K562 (cell line): Measurements from ENCODE around the gene SIK3. TPM values are rescaled to one million over a fixed set of nuclear protein-coding genes. Genes with fewer than 3 reads are reported as not detected.
"Not testable (repeated sequence)": the region's sequence is repeated elsewhere in the genome, so short reads cannot be mapped to it uniquely, and the experiment has no call there.

Experiments
- ATAC-seq: fragments of 200-7000 bp; cut with Tn5 transposase; 3 replicates; pipeline ENCODE4 v1.9.1; 2020; ENCODE audit warnings: moderate library complexity
- BruUV-seq: library from RNA; stranded (reverse); fragments of 400-500 nt; replicated peaks from 2 replicates; lab custom pipeline; 2021; lab: Mats Ljungman, UMichigan
- CTCF ChIA-PET: fragments of 300-600 bp; formaldehyde crosslinking; extraction: SDS; loops from one replicate; lab custom pipeline; 2021; ENCODE audit warnings: low intra/inter-chr PET ratio; lab: Yijun Ruan, JAX
- POLR2A ChIA-PET: fragments of 300-600, 350-650 bp; sonication (Branson Sonifier 250); formaldehyde crosslinking; extraction: SDS; loops from one replicate; lab custom pipeline; 2021; ENCODE audit warnings: antibody characterized with exemption, inconsistent platforms; lab: Yijun Ruan, JAX
- DNase-seq, 4 experiments: peaks; one replicate each; pipeline versions ENCODE4 v3.0.0 to v3.0.0-alpha.2; 2011 to 2018; ENCODE audit warnings: low spot score in 3 of 4, mixed read lengths in 3 of 4; ENCODE audit errors: extremely low read depth in 1 of 4
- FAIRE-seq: peaks from 2 replicates; lab custom pipeline; 2011; peaks lifted over from hg19 to GRCh38; lab: Jason Lieb, UNC
- H2AFZ ChIP-seq: 2 replicates; pipeline ENCODE4 v1.6.0; 2011; ENCODE audit warnings: low read depth, low read length, control low read depth, inconsistent platforms
- H3K27ac ChIP-seq: fragments of 200-600 bp; 3 replicates; pipeline ENCODE4 v1.8.0; 2011; ENCODE audit warnings: low read depth, mild to moderate bottlenecking, control low read depth, inconsistent platforms, low read length, moderate library complexity, mixed read lengths; ENCODE audit errors: extremely low read depth
- H3K27me3 ChIP-seq, 2 experiments: fragments of 300-600 bp in 1 of 2; 2 replicates in 1 of 2; 3 replicates in 1 of 2; pipeline versions ENCODE4 v1.6.0 to v1.8.0; 2011; ENCODE audit warnings: inconsistent platforms in 2 of 2, low read length in 2 of 2, mild to moderate bottlenecking in 1 of 2, mixed read lengths in 1 of 2, moderate library complexity in 1 of 2; ENCODE audit not compliant: control insufficient read depth in 2 of 2, insufficient read depth in 2 of 2
- H3K36me3 ChIP-seq: fragments of 300-600 bp; 3 replicates; pipeline ENCODE4 v1.8.0; 2011; ENCODE audit warnings: mild to moderate bottlenecking, low read length, inconsistent platforms; ENCODE audit not compliant: control insufficient read depth, insufficient read depth
- H3K4me1 ChIP-seq, 2 experiments: fragments of 200-600 bp in 1 of 2; replicated peaks in 1 of 2; 2 replicates in 1 of 2; 3 replicates in 1 of 2; pipeline versions ENCODE4 v1.5.1 to v1.8.0; 2011; ENCODE audit warnings: inconsistent platforms in 2 of 2, low read length in 2 of 2, mild to moderate bottlenecking in 1 of 2, mixed read lengths in 1 of 2, moderate library complexity in 1 of 2; ENCODE audit not compliant: control insufficient read depth in 2 of 2, insufficient read depth in 2 of 2
- H3K4me2 ChIP-seq: 2 replicates; pipeline ENCODE4 v1.6.1; 2011; ENCODE audit warnings: low read length, control low read depth, inconsistent platforms, mixed read lengths; ENCODE audit not compliant: insufficient read depth
- H3K4me3 ChIP-seq: fragments of 200-600 bp; sonication (generic), shearing (Covaris generic); 2 replicates; pipeline ENCODE4 v1.5.1; 2016; ENCODE audit warnings: control low read depth, inconsistent platforms
- H3K79me2 ChIP-seq: fragments of 200-600 bp; 3 replicates; pipeline ENCODE4 v1.8.0; 2011; ENCODE audit warnings: low read length, inconsistent platforms; ENCODE audit not compliant: control insufficient read depth, insufficient read depth
- H3K9ac ChIP-seq, 2 experiments: 2 replicates each; pipeline versions ENCODE4 v1.6.0 to v1.6.1; 2011; ENCODE audit warnings: low read depth in 2 of 2, low read length in 2 of 2, control low read depth in 1 of 2, inconsistent platforms in 1 of 2, mild to moderate bottlenecking in 1 of 2, mixed read lengths in 1 of 2; ENCODE audit not compliant: insufficient read depth in 1 of 2
- H3K9me1 ChIP-seq: one replicate; pipeline ENCODE4 v1.6.0; 2011; ENCODE audit warnings: inconsistent platforms, mild to moderate bottlenecking, low read length, moderate library complexity; ENCODE audit not compliant: control insufficient read depth, insufficient read depth
- H3K9me3 ChIP-seq: replicated peaks from 2 replicates; pipeline ENCODE4 v1.5.1; 2011; ENCODE audit warnings: low read depth, low read length, inconsistent platforms; ENCODE audit not compliant: control insufficient read depth, insufficient read depth
- H4K20me1 ChIP-seq: replicated peaks from 2 replicates; pipeline ENCODE4 v1.6.1; 2011; ENCODE audit warnings: low read length, inconsistent platforms, mixed read lengths; ENCODE audit not compliant: control insufficient read depth, insufficient read depth
- TRIM28 ChIP-seq: fragments of 450-650 bp; IDR thresholded peaks from 2 replicates; pipeline ENCODE4 v1.6.1; 2017
- WGBS: fragments of 100-300 bp; shearing (Covaris generic); methylation state at CpG from one replicate; pipeline ENCODE4 v1.1.6; 2016; ENCODE audit warnings: low coverage, mixed read lengths; ENCODE audit not compliant: insufficient coverage; ENCODE audit errors: missing lambda C conversion rate; 5-methylcytosine and 5-hydroxymethylcytosine counted together
- in situ Hi-C: fragments of 300-500 bp; cut with MboI; formaldehyde crosslinking; loops from 4 replicates; pipeline ENCODE4 v1.15.0; 2018; ENCODE audit warnings: inconsistent platforms, mixed read lengths
- intact Hi-C: fragments of 100-400 bp; cut with micrococcal nuclease; formaldehyde crosslinking; loops from 2 replicates; pipeline ENCODE4 v1.14.2; 2022
- polyA plus RNA-seq, 8 experiments: library from polyadenylated mRNA; depleted of rRNA in 4 of 8; stranded (reverse) in 5 of 8; unstranded in 3 of 8; fragments of >200 nt; fragmentation: Nextera tagmentation in 2 of 8; fragmentation: Illumina TruSeq in 1 of 8; extraction: Ambion mirVana in 2 of 8; extraction: Trizol in 1 of 8; gene quantifications; 2 replicates each; pipeline versions ENCODE4 v1.2.1 to v1.2.3, GENCODE V29; 2011 to 2014; ENCODE audit warnings: inconsistent platforms in 1 of 8, missing spikeins in 1 of 8
- total RNA-seq, 7 experiments: library from RNA; depleted of rRNA in 6 of 7; stranded (reverse); fragments of >200 nt in 6 of 7; fragmentation: Illumina TruSeq in 2 of 7; extraction: Trizol in 2 of 7; gene quantifications; 2 replicates each; pipeline versions ENCODE4 v1.2.1 to v1.2.3, GENCODE V29; 2011 to 2021; ENCODE audit warnings: low replicate concordance in 1 of 7
- TF ChIP-seq, protein P1 (sequence below), 2 experiments: IDR thresholded peaks; 2 replicates each; pipeline ENCODE4 v1.6.1; 2011; ENCODE audit warnings: borderline replicate concordance in 1 of 2, control low read depth in 1 of 2, low read depth in 1 of 2, low read length in 1 of 2, mild to moderate bottlenecking in 1 of 2, mixed read lengths in 1 of 2, moderate library complexity in 1 of 2; ENCODE audit not compliant: insufficient read depth in 1 of 2, insufficient read length in 1 of 2, poor library complexity in 1 of 2, severe bottlenecking in 1 of 2; ENCODE audit errors: extremely low read depth in 1 of 2

The SIK3 gene
- total and polyA plus RNA-seq, 9 of the 15 experiments (the other 6 are each of a cell fraction or from before 2014, with no cell fraction given), result 1.6 to 21.6 (median 8.0) TPM

DNA sequence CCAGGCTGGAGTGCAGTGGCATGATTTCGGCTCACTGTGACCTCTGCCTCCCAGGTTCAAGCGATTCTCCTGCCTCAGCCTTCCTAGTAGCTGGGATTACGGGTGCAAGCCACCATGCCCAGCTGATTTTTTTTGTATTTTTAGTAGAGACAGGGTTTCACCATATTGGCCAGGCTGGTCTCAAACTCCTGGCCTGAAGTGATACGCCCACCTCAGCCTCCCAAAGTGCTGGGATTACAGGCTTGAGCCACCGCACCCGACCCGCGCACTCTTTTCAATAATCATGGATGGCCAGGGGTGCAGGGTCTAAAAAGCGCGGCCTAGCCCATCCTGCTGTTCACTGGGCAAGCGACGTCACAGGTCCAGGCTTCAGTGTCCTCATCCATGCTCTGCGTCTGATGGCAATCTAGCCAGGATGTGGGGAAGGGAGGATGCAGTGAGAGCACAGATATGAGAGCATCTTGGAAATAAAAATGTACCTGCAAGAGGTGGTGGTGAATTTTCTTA, 263.6 kb downstream of the SIK3 start:
- H3K9ac ChIP-seq, H3K4me2 ChIP-seq, H3K9me3 ChIP-seq, H2AFZ ChIP-seq, CTCF ChIA-PET, H3K27me3 ChIP-seq, H3K4me3 ChIP-seq, ATAC-seq, H3K36me3 ChIP-seq, DNase-seq, in situ Hi-C loops, H3K79me2 ChIP-seq, H3K27ac ChIP-seq, POLR2A ChIA-PET, H4K20me1 ChIP-seq, BruUV-seq, FAIRE-seq, H3K9me1 ChIP-seq: not testable (repeated sequence)
- 49% methylated on average over 13 of the region's 13 CpGs for WGBS
- intact Hi-C loops, result loop anchor here (10.0 kb wide), 1 partner anchor 100 kb away; no protein-coding TSS in a partner anchor
- peaks cover 6 to 28% of the 10 kb centered on the region in 2 experiments; a peak in 3 of 5 replicates for H3K4me1 ChIP-seq

- in situ Hi-C loops (no loop called here), intact Hi-C loops (loop anchor here (10.0 kb wide), 1 partner anchor 99 kb away; no protein-coding TSS in a partner anchor)
- Histone ChIP-seq H3K4me1 (peaks cover 6 to 33% of the 10 kb centered on the region in 2 experiments; a peak in 3 of 5 replicates), H3K27me3 (peaks cover 0 to 7% of the 10 kb centered on the region in 2 experiments; a peak in 2 of 5 replicates), H2AFZ (no peak overlapping the region), H4K20me1 (no peaks in the 10 kb centered on the region), H3K9me3 (no peaks in the 10 kb centered on the region), H3K36me3 (no peaks in the 10 kb centered on the region), H3K9me1 (no peaks in the 10 kb centered on the region), H3K9ac (no peak overlapping the region), H3K79me2 (no peaks in the 10 kb centered on the region), H3K4me3 (no peak overlapping the region), H3K27ac (no peak overlapping the region), H3K4me2 (no peak overlapping the region)
- no peak for ATAC-seq
- BruUV-seq, result no TSS peak
- TF ChIP-seq, protein P1, sequence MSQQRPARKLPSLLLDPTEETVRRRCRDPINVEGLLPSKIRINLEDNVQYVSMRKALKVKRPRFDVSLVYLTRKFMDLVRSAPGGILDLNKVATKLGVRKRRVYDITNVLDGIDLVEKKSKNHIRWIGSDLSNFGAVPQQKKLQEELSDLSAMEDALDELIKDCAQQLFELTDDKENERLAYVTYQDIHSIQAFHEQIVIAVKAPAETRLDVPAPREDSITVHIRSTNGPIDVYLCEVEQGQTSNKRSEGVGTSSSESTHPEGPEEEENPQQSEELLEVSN (IDR thresholded peaks at IDR 0.05; ENCODE audit: borderline replicate concordance in 1 of 2, extremely low read depth in 1 of 2, insufficient read depth in 1 of 2, insufficient read length in 1 of 2, low read depth in 1 of 2, low read length in 1 of 2, poor library complexity in 1 of 2, severe bottlenecking in 1 of 2), result peak in 1 of 2 experiments; percentile 11
- no peak for TF ChIP-seq TRIM28
- FAIRE-seq, result no peak
- no peak for DNase-seq
- 37% methylated on average over 12 of the region's 14 CpGs for WGBS
- ChIA-PET POLR2A (interaction anchor here (0.5 kb wide), 1 partner anchor 29 kb away, joined by 3 read pairs; no protein-coding TSS in a partner anchor), CTCF (no interaction called here)
Measured at GRCh38 chr11:116833816-116834534, 264.3 kb downstream of the SIK3 start.
